Stimulated activated CD8-positive, alpha-beta memory T cell treated with anti-CD3 and anti-CD28 coated beads, Interleukin-7, amount 100 ng/mL, for 4 hours (primary cell): ENCODE data around the gene SPAG16.
"Not testable (repeated sequence)": the region's sequence is repeated elsewhere in the genome, so short reads cannot be mapped to it uniquely, and the experiment has no call there.

ENCODE experiments used
- DNase-seq, 2 donors: peaks; one replicate each; pipeline ENCODE4 v3.0.0-alpha.2; 2020; ENCODE audit warnings: low read depth in 2 of 2

The SPAG16 gene

DNA sequence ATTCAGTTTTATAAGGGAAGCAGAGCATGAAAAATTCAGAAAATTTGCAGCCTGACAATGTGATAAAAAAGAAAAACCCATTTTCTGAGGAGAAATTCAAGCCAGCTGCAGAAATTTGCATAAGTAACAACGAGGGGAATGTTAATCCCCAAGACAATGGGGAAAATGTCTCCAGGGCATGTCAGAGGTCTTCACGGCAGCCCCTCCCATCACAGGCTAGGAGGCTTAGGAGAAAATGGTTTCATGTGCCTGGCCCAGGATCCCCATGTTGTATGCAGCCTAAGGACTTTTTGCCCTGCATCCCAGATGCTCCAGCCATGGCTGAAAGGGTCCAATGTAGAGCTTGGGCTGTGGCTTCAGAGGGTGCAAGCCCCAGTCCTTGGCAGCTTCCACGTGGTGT, 714.7 kb downstream of the SPAG16 start:
- DNase-seq, result not testable (repeated sequence)

- DNase-seq, result no peak
Observed at GRCh38 chr2:214004463-214004862, 720.2 kb downstream of the SPAG16 start.

DNA sequence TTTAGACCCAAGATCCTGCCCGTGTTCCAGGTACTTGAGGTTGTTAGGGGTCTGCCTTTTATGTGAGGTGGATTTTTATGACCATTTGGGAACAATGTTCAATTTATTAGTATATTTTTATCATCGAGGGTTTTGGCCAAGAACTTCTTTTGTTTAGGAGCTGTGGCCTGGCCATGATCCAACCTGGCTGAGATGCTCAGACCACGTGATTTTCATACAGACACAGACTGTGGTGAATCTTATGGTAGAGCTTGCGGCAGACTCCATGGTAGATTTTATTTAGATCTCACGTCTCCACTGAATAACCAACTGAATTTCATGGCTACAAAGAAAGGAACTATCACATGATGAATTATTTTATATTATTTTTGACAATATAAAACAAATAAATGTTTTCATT, 721.1 kb downstream of the SPAG16 start:
- DNase-seq, result no peak

DNA sequence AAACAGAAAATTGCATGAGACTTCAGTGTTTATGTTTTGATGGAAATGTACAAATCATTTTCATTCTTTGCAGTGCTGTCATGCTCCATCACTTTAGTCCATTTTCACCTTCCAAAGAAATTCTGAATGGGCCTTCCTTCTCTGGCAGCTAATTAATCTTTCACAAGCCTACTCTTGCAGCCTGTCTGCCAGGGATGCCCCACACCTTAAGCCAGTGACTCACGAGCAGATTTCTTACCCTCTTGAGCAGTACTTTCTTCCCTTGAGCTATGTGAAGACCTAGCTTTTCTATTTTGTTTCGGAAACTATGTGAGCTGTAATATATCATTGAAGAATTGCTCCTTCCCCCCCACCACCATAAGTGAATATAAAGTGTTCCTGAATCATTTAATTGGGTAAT, 722.3 kb downstream of the SPAG16 start:
- DNase-seq, result no peak

- DNase-seq, result no peak
Observed at GRCh38 chr2:214011676-214012075, 727.4 kb downstream of the SPAG16 start.

- no peak for DNase-seq
Observed at GRCh38 chr2:214014551-214015220, 730.4 kb downstream of the SPAG16 start.

GRCh38 chr2:214019229-214019972, 735.1 kb downstream of the SPAG16 start:
- no peak for DNase-seq

GRCh38 chr2:214019973-214020345, 735.7 kb downstream of the SPAG16 start:
- no peak for DNase-seq

- no peak for DNase-seq
Observed at GRCh38 chr2:214029190-214029589, 744.9 kb downstream of the SPAG16 start.

DNA sequence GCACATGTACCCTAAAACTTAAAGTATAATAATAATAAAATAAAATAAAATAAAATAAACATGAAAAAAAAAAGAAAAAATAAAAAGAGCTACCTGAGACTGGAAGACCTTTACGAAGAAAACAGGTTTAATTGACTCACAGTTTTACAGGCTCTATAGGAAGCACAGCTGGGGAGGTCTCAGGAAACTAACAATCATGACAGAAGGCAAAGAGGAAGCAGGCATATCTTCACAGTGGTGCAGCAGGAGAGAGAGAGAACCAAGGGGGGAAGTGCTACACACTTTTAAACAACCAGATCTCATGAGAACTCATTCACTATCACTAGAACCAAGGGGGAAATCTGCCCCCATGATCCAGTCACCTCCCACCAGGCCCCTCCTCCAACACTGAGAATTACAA, 747.3 kb downstream of the SPAG16 start:
- no peak for DNase-seq

- DNase-seq, result no peak
Observed at GRCh38 chr2:214034417-214034816, 750.2 kb downstream of the SPAG16 start.

DNA sequence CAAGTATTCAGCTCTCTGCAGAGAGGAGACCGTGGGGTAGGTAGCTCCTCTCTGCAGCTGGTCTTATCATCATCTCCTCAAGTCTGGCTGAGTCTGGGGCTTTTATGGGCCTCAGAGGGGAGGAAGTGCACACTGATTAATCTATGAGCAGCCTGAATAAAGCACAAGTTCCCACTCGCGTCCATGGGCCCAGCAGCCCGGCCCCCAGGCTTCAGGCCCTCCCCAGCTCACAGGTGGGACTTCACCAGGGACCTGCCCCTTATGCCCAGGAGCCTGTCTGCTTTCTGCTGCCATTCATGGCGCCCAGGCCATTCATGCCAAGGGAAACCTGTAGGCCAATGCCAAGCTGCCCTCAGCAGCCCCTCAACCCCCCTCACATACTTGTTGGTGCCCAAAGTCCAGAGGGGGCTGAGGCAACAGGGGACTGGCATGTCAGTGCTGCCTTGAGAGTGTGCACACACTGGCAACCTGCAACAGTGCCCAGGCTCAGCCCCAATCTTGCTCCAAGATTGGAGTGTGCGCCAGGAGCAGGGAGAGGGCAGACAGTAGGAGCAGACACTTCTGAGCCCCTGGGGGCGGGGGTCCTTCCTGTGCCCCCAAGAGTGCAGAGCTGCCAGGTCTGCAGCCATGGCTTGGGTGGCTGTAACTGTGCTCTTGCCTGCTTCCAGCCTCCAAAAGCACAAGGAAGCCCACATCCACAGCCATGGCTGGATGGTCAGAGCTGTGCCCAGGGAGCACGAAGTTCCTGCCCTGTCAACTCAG, 751.0 kb downstream of the SPAG16 start:
- no peak for DNase-seq

GRCh38 chr2:214035921-214036320, 751.7 kb downstream of the SPAG16 start:
- no peak for DNase-seq

DNA sequence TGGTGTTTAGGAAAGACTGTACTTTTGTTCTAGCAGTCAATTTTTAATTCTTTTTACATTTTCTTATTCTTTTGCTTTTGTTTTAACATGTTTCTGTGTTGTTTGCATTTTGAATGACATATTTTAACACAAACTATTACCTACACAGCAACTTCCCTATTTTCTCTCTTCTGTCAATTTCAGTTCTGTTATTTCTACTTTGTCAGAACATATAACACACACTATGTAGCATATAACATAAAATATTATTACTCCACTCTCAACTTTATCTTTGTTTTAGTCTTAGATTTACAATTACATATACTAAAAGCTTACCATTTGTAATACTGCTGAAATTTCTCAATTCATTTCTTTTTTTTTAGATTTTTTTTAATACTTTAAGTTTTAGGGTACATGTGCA, 753.9 kb downstream of the SPAG16 start:
- DNase-seq, result no peak

DNA sequence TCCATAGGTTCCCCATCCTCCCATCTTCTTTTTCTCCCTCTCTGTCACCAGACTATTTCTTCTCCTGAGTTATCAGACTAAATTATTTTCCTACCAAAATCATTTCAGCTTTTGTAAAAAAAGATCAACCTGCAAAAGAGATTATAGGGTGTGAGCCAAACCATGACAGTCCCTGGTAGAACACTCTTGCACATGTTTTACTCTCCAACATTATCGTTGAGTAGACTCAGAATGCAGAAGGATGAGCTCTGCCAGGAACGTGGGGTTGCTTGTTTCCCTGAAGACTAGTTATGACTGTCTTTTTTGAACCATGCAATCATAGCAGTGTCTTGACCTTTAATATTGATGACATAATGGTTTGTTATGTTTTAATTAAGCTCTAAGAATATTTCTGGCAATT, 766.5 kb downstream of the SPAG16 start:
- no peak for DNase-seq

DNA sequence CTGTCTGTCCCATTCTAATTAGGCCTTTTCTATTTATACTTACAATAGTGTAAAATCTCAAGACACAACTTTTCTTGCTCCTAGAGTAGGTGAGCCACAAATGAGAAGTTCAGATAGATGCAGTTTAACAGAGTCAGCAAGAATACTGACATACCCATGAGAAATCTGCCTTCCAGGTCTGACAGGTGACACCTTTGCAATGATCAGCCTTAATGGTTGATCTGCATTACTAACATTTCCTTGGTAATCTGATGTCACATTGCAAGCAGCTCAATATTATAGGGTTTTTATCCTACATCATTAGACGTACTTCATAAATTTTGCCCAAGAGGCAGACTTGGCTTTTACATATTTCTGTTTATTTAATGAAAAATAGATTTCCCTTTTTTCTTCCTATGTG, 767.3 kb downstream of the SPAG16 start:
- DNase-seq, result no peak

GRCh38 chr2:214052235-214052634, 768.0 kb downstream of the SPAG16 start:
- no peak for DNase-seq

GRCh38 chr2:214057986-214058385, 773.7 kb downstream of the SPAG16 start:
- DNase-seq, result no peak

- not testable (repeated sequence) for DNase-seq
Observed at GRCh38 chr2:214062279-214062678, 778.0 kb downstream of the SPAG16 start.

GRCh38 chr2:214064471-214064870, 780.2 kb downstream of the SPAG16 start:
- DNase-seq, result no peak

- no peak for DNase-seq
Observed at GRCh38 chr2:214066862-214067261, 782.6 kb downstream of the SPAG16 start.

GRCh38 chr2:214069254-214069653, 785.0 kb downstream of the SPAG16 start:
- no peak for DNase-seq

DNA sequence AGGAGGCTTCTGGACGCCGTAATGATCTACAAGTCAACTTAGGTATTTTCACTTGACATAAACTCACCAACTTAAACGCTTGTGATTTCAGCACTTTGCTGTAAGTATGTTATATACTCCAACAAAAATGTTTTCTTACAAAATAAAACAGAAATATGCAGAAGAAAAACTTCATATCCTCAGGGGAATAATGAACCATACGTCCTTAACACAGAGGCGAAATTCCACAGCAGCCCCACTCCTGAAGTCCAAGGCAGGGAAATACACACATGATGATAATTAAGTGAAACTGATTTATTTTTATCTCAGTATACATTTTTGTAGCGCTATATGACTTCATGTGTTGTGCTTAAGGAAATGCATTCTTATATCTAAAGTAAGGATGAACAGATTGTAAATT, 791.2 kb downstream of the SPAG16 start:
- no peak for DNase-seq
